ENCODE results near the gene TRIM3.

Gene TRIM3

GRCh38 chr11:6406370-6406769 lies 67.4 kb downstream of the TRIM3 start:
- Mint-ChIP-seq H3K4me1 (ENCODE audit: low read depth) (peaks cover 49% of the 10 kb centered on the region), H3K9me3 (no peaks in the 10 kb centered on the region), H3K36me3 (ENCODE audit: low read depth) (peaks cover 38% of the 10 kb centered on the region), H3K4me3 (no peak overlapping the region), H3K27ac (peak overlapping the region; percentile 17), H3K27me3 (ENCODE audit: low read depth) (no peaks in the 10 kb centered on the region)
- DNase-seq (ENCODE audit: low spot score) = no peak

DNA sequence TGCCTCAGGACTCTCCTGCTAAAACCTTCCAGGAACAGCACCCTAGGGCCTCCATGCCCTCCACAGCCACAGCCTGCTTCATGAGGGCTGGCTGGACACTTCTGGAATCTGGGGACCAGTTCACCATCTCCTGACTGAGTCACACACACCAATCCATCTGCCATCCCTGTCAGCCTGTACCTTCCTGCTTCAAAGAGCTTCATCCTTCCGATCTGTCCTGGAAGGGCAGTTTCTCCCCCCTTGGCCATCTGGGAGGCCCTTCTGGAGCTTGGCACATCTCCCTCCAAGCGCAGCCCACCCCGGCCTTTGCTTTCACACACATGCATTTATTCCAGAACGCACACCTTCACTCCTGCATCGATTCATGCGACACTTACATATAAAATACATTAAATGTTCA lies 67.9 kb downstream of the TRIM3 start:
- Mint-ChIP-seq H3K27ac (no peak overlapping the region), H3K27me3 (ENCODE audit: low read depth) (no peaks in the 10 kb centered on the region), H3K36me3 (ENCODE audit: low read depth) (peaks cover 40% of the 10 kb centered on the region), H3K4me3 (no peak overlapping the region), H3K4me1 (ENCODE audit: low read depth) (peaks cover 53% of the 10 kb centered on the region), H3K9me3 (no peaks in the 10 kb centered on the region)
- no peak for DNase-seq (ENCODE audit: low spot score)

DNA sequence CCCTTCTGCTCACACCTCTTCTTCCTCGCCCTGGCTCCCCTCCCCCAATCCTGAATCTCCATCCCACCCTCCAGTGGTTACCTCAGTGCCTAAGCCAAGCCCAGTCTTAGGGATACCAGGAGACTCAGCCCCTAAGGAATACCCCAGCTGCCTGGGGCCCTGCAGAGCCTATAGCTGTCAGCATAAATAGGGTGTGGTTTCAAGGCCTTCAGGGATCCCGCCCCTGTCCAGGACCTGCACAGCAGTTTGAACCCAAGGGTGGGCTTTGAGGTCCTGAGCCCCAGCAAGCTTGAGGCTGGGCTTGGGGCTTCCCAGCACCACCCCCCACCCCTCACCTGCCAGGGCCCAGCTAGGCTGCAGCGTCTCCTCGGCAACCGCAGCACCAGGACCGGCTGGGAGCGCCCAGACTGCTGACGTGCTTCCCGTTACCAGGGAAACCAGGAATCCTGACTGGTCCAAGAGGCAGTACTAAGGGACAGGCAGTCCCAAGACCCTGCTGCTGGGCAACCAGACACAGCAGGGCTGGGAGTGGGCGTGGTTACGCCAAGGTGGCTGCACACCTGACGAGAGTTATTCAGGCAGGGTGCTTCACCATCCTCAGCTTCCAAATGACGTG lies 68.6 kb downstream of the TRIM3 start:
- Mint-ChIP-seq H3K4me3 (no peak overlapping the region), H3K4me1 (ENCODE audit: low read depth) (peaks cover 57% of the 10 kb centered on the region), H3K9me3 (no peaks in the 10 kb centered on the region), H3K27me3 (ENCODE audit: low read depth) (no peaks in the 10 kb centered on the region), H3K36me3 (ENCODE audit: low read depth) (peaks cover 40% of the 10 kb centered on the region), H3K27ac (no peak overlapping the region)
- DNase-seq (ENCODE audit: low spot score) = no peak

DNA sequence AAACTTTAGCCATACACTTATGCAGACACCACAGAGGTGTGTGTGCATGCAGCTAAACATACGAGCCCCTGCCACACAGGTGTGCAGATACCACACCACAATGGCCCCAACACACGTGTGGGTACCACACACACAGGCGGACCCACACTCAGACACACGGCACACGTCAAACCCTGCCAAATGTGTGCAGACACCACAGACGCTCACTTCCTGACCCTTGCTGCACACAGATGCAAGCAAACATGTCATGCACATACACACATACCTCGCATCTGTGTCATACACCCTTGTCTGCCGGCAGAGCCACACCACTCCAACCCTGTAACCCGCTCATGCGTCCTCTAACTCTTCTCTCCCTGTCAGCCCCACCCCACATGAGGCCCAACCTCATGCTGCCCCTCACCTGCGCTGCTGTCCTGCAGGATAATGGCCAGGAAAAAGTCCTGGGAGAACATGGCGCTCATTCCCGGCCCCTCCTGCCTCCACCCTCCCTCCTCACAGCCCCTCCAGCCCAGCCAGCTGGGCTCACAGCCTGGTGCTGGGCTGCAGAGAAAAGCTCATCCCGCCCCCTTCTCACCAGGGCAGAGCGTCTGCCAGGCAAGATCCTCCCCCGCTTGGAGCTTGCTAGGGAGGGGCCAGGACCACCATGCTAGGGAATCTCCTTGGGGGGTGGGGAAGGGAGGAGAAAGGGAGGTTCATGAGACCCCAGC lies 69.2 kb downstream of the TRIM3 start:
- no peaks in the 10 kb centered on the region for H3K9me3 Mint-ChIP-seq
- peak overlapping the region; percentile 60 for H3K4me3 Mint-ChIP-seq
- H3K27me3 Mint-ChIP-seq (ENCODE audit: low read depth) = no peaks in the 10 kb centered on the region
- peaks cover 57% of the 10 kb centered on the region for H3K4me1 Mint-ChIP-seq (ENCODE audit: low read depth)
- H3K36me3 Mint-ChIP-seq (ENCODE audit: low read depth) = peaks cover 39% of the 10 kb centered on the region
- H3K27ac Mint-ChIP-seq = peak overlapping the region; percentile 71
- DNase-seq (ENCODE audit: low spot score) = no peak

- Mint-ChIP-seq H3K27me3 (ENCODE audit: low read depth) (no peaks in the 10 kb centered on the region), H3K4me3 (peak overlapping the region; percentile 87), H3K27ac (peak overlapping the region; percentile 96), H3K9me3 (no peaks in the 10 kb centered on the region), H3K4me1 (ENCODE audit: low read depth) (peaks cover 63% of the 10 kb centered on the region), H3K36me3 (ENCODE audit: low read depth) (peaks cover 42% of the 10 kb centered on the region)
- DNase-seq (ENCODE audit: low spot score) = no peak
Observed at GRCh38 chr11:6403539-6403938, 70.2 kb downstream of the TRIM3 start.

DNA sequence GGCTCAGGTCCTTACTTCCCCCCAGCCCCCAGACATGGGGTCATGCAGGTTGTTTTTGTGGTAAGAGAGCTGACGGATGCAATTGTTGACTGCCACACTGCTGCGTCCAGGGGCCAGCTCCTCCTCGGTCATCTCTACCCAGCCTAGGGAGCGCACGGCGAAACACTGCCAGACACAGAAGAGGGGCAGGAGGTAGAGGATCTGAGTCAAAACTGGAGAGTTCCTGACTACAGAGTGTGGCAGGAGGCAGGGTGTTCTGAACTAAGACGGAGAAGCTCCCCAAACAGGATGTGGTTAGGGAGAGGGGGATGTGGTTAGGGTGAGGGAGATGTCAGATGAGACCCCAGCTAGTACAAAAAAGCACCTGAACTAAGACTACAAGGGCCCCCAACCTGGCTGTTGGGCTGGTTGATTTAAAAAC lies 71.2 kb downstream of the TRIM3 start:
- Mint-ChIP-seq H3K27me3 (ENCODE audit: low read depth) (no peaks in the 10 kb centered on the region), H3K36me3 (ENCODE audit: low read depth) (peaks cover 47% of the 10 kb centered on the region)

GRCh38 chr11:6402061-6402470 lies 71.7 kb downstream of the TRIM3 start:
- DNase-seq (ENCODE audit: low spot score) = peak; percentile 42
- H3K36me3 Mint-ChIP-seq (ENCODE audit: low read depth) = peaks cover 48% of the 10 kb centered on the region
- H3K4me3 Mint-ChIP-seq = peak overlapping the region; percentile 87
- H3K27ac Mint-ChIP-seq = peak overlapping the region; percentile 96
- peaks cover 57% of the 10 kb centered on the region for H3K4me1 Mint-ChIP-seq (ENCODE audit: low read depth)
- H3K9me3 Mint-ChIP-seq = no peaks in the 10 kb centered on the region
- no peaks in the 10 kb centered on the region for H3K27me3 Mint-ChIP-seq (ENCODE audit: low read depth)

More for the DNA sequence above, 71.2 kb downstream of the TRIM3 start:
- peak; percentile 78 for DNase-seq (ENCODE audit: low spot score)
- peak overlapping the region; percentile 96 for H3K27ac Mint-ChIP-seq
- H3K9me3 Mint-ChIP-seq = no peaks in the 10 kb centered on the region
- H3K4me1 Mint-ChIP-seq (ENCODE audit: low read depth) = peaks cover 60% of the 10 kb centered on the region
- peak overlapping the region; percentile 87 for H3K4me3 Mint-ChIP-seq

- Mint-ChIP-seq H3K4me3 (peak overlapping the region; percentile 17), H3K9me3 (no peaks in the 10 kb centered on the region), H3K27me3 (ENCODE audit: low read depth) (no peaks in the 10 kb centered on the region), H3K4me1 (ENCODE audit: low read depth) (peaks cover 51% of the 10 kb centered on the region), H3K36me3 (ENCODE audit: low read depth) (peaks cover 51% of the 10 kb centered on the region), H3K27ac (peak overlapping the region; percentile 96)
- no peak for DNase-seq (ENCODE audit: low spot score)
Observed at GRCh38 chr11:6401464-6401863, 72.3 kb downstream of the TRIM3 start.

DNA sequence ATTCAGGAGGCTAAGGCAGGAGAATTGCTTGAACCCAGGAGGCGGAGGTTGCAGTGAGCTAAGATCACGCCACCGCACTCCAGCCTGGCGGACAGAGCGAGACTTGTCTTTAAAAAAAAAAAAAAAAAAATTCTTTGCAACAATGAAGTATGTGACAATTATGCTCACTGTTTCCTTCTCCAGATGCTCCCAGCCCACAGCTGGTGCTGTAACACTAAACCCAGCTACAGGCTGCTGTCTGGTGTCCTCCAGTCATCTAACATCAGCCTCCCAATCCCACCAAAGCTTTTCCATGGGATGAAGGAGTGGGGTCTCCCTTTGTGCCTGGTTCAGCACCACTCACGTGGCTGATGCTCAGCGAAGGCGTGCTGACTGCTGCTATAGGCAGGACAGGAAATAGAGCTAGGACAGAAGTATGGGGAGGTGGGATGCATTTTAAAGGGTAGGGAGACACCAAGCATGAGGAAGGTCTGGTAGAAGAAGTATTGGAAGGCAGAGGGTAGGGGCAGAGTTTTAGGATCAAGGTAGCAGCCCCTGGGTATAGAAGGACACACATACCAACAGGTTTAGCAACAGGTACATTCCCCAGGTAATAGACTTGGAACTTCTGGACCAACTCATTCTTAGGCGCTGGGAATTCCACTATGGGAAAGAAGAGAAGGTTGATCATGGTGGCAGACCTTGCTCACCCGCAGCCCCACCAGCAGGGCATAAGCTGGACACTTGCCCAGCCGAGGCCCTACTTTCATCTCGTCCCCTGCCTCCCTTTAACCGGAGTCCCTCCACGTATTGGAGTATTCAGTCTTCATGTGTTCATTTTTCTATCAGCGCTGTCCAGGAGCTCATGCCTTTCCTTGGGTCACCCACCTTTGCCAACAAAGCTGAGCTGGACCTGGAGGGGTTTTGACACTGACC lies 73.1 kb downstream of the TRIM3 start:
- Mint-ChIP-seq H3K36me3 (ENCODE audit: low read depth) (peaks cover 52% of the 10 kb centered on the region), H3K27me3 (ENCODE audit: low read depth) (no peaks in the 10 kb centered on the region), H3K27ac (peak overlapping the region; percentile 47), H3K4me1 (ENCODE audit: low read depth) (peaks cover 48% of the 10 kb centered on the region), H3K9me3 (no peaks in the 10 kb centered on the region), H3K4me3 (peak overlapping the region; percentile 17)
- no peak for DNase-seq (ENCODE audit: low spot score)
